Endometrium (tissue), 2 donors: ENCODE measurements around the gene LGALS7B.
"Not testable (repeated sequence)": the region's sequence is repeated elsewhere in the genome, so short reads cannot be mapped to it uniquely, and the experiment has no call there.

Experiments
- FAIRE-seq: peaks from 2 replicates; lab custom pipeline; 2012; peaks lifted over from hg19 to GRCh38; lab: Jason Lieb, UNC
- donor health status: control.
- donor health status: control.

Gene LGALS7B

GRCh38 chr19:38788478-38789243 is at the start of gene LGALS7B:
TSS of gene LGALS7B (plus strand) at chr19:38789200. CDS start at chr19:38789227, 27 bp downstream.
- FAIRE-seq = no peak

DNA sequence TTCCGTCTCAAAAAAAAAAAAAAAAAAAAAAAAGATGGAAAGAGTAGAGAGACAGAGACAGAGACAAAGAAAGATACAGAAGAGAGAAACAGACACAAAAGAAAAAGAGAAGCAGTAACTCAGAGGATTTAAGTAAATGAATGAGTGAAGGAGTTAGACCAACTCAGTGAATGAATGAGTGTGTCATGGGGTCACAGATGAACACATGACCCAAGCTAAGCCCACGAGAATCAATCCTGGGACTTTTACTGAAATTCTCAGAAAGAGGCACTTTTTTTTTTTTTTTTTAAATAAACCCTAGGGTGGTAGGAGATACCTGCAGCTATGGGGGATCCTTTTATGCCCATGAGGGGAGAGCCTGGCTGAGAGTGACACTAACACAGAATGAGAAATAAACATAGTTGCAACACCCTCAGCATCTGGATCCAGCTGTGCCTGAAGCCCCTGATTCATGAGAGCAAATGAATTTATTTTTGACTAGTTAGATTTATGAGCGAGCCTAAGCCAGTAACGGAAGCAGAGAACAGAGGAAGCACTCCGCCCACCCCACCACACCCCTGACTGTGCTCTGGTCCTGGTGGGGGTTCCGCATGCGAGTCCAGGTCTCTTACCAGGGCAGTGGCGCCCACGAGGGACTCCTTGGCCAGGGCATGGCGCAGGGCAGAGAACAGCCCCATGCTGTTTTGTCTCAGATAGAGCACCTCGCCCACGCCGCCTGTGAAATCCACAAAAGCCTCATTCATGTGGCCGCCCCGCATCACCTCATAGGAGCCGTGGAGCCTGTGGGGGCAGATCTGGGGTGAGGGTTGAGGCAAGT is 49.4 kb upstream of the LGALS7B start:
- FAIRE-seq = no peak

- FAIRE-seq = no peak
Observed at GRCh38 chr19:38740257-38740592, 48.8 kb upstream of the LGALS7B start.

GRCh38 chr19:38740932-38741331 is 48.1 kb upstream of the LGALS7B start:
- no peak for FAIRE-seq

DNA sequence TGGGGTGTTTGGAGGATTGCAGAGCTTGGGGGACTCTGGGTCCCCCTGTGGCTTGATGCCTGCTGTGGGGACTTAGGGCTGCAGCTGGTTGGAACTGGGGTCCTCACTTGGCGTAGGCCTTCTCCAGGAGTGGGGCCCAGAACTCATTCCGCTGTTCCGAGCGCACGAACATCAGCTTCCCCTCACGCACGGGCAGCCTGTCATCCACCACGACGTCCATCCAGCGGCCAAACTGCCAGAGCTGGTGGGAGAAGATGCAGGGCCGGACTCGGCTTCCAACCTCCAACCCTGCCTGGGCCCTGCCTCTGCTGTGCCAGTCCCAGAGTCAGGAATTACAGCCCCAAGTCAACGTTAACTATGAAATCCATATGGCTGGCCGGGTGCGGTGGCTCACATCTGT is 47.3 kb upstream of the LGALS7B start:
- no peak for FAIRE-seq

- no peak for FAIRE-seq
Observed at GRCh38 chr19:38742296-38742695, 46.7 kb upstream of the LGALS7B start.

DNA sequence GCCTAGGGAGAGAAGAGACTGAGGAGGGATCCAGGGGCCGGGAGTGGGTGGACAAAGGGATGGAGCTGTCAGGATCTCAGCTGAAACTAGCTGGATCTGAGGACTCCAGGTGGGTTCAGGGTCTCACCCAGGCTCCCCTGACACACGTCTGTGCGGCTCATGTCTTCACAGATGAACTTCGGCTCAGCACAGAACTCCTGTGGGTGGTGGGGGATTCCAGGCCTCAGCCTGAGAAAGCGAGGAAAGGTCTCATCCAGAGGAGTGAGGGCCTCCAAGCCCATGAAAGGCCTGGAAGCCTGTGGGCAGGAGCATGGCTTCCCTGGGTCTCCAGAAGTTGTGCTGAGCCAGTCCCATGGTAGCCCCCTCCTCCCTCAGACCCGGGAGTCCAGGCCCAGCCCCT is 46.1 kb upstream of the LGALS7B start:
- no peak for FAIRE-seq

- FAIRE-seq = no peak
Observed at GRCh38 chr19:38743394-38744297, 45.4 kb upstream of the LGALS7B start.

DNA sequence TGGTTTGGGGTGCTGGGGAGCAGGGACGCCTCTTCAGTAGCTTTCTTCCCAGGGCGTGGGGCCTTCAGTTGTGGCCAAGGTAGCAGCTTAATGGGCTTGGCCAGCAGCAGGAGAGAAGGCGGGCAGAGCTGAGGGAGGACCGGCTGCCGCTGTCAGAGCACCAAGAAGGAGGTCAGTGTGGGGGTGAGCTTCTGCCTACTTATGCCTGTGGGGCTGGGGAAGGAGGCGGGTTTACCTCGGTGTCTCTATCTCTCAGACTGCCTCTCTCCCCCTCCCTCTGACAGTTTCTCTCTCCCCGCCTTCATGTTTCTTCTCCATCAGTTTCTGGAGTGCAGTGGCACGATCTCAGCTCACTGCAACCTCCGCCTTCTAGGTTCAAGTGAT is 44.7 kb upstream of the LGALS7B start, which contains the start of gene CAPN12:
CAPN12 (minus strand) TSS at position 177 of the 384 bp plus-strand sequence. CDS start 309 bp downstream, outside the sequence.
- no peak for FAIRE-seq

- no peak for FAIRE-seq
Observed at GRCh38 chr19:38744874-38745273, 44.1 kb upstream of the LGALS7B start.

- FAIRE-seq = no peak
Observed at GRCh38 chr19:38745316-38745715, 43.7 kb upstream of the LGALS7B start.

DNA sequence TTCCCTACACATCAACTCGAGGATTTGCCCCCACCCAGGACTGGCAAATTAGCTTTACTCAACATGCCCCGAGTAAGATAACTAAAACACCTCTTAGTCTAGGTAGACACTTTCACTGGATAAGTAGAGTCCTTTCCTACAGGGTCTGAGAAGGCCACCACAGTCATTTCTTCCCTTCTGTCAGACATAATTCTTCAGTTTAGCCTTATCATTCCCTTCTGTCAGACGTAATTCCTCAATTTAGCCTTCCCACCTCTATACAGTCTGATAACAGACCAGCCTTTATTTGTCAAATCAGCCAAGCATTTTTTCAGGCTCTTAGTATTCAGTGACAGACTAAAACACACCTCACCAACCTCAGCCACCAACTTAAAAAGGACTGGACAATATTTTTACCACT is 35.2 kb upstream of the LGALS7B start:
- not testable (repeated sequence) for FAIRE-seq

- not testable (repeated sequence) for FAIRE-seq
Observed at GRCh38 chr19:38754196-38754595, 34.8 kb upstream of the LGALS7B start.

- no peak for FAIRE-seq
Observed at GRCh38 chr19:38759590-38760003, 29.4 kb upstream of the LGALS7B start.

GRCh38 chr19:38760805-38761517 is 28.0 kb upstream of the LGALS7B start:
- not testable (repeated sequence) for FAIRE-seq

DNA sequence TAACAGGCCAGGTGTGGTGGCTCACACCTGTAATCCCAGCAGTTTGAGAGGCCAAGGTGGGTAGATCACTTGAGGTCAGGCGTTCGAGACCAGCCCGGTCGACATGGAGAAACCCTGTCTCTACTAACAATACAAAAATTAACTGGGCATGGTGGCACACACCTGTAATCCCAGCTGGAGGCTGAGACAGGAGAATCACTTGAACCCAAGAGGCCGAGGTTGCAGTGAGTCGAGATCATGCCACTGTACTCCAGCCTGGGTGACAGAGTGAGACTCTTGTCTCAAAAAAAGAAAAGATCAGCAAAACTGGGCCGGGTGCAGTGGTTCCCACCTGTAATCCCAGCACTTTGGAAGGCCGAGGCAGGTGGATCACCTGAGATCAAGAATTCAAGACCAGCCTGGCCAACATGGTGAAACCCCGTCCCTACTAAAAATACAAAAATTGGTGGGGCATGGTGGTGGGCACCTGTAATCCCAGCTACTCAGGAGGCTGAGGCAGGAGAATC is 27.1 kb upstream of the LGALS7B start:
- not testable (repeated sequence) for FAIRE-seq

- FAIRE-seq = no peak
Observed at GRCh38 chr19:38763795-38764220, 25.2 kb upstream of the LGALS7B start.

GRCh38 chr19:38765214-38765613 is 23.8 kb upstream of the LGALS7B start:
- FAIRE-seq = no peak

- no peak for FAIRE-seq
Observed at GRCh38 chr19:38766276-38767047, 22.5 kb upstream of the LGALS7B start.

- no peak for FAIRE-seq
Observed at GRCh38 chr19:38769635-38770211, 19.3 kb upstream of the LGALS7B start.
